Aorta (tissue), 5 donors: ENCODE data around the gene RNF146. TPM values are rescaled to one million over a fixed set of nuclear protein-coding genes. Genes with fewer than 3 reads are reported as not detected.
"Not testable (repeated sequence)": the region's sequence is repeated elsewhere in the genome, so short reads cannot be mapped to it uniquely, and the experiment has no call there.

Source experiments
- ATAC-seq: fragments of 200-7000 bp; cut with Tn5 transposase; one replicate; pipeline ENCODE4 v1.9.1; 2022; ENCODE audit warnings: moderate library complexity; ENCODE audit not compliant: low FRiP score
- DNase-seq, 2 donors: peaks; one replicate each; pipeline ENCODE4 v3.0.0-alpha.2; 2020
- H3K27ac ChIP-seq, 2 donors: one replicate each; pipeline ENCODE4 v1.5.1; 2013; ENCODE audit warnings: low read length in 2 of 2, mild to moderate bottlenecking in 2 of 2, moderate library complexity in 2 of 2, control low read depth in 1 of 2, inconsistent platforms in 1 of 2, low read depth in 1 of 2
- H3K27me3 ChIP-seq, 2 donors: one replicate each; pipeline ENCODE4 v1.6.1; 2013; ENCODE audit warnings: control low read depth in 1 of 2, low read length in 1 of 2, mild to moderate bottlenecking in 1 of 2, moderate library complexity in 1 of 2; ENCODE audit not compliant: insufficient read depth in 2 of 2, control insufficient read depth in 1 of 2
- H3K36me3 ChIP-seq, 2 donors: one replicate each; pipeline ENCODE4 v1.6.1; 2013; ENCODE audit warnings: control low read depth in 1 of 2, low read length in 1 of 2, mild to moderate bottlenecking in 1 of 2; ENCODE audit not compliant: insufficient read depth in 2 of 2, control insufficient read depth in 1 of 2
- H3K4me1 ChIP-seq, 2 donors: one replicate each; pipeline ENCODE4 v1.6.1; 2013; ENCODE audit warnings: low read length in 2 of 2, control low read depth in 1 of 2, mild to moderate bottlenecking in 1 of 2, moderate library complexity in 1 of 2; ENCODE audit not compliant: insufficient read depth in 2 of 2, control insufficient read depth in 1 of 2
- H3K4me3 ChIP-seq, 2 donors: one replicate each; pipeline ENCODE4 v1.5.1; 2013; ENCODE audit warnings: low read length in 2 of 2, control low read depth in 1 of 2, mild to moderate bottlenecking in 1 of 2
- H3K9me3 ChIP-seq: one replicate; pipeline ENCODE4 v1.6.1; 2013; ENCODE audit warnings: mild to moderate bottlenecking, low read length; ENCODE audit not compliant: control insufficient read depth
- WGBS, 2 donors: extraction: QIAGEN DNeasy Blood & Tissue Kit; methylation state at CpG; one replicate each; pipeline ENCODE4 v1.1.7; 2013; 5-methylcytosine and 5-hydroxymethylcytosine counted together
- intact Hi-C, 2 donors: fragments of 100-400 bp; cut with DNase I; formaldehyde crosslinking; loops; one replicate each; pipeline versions ENCODE4 v1.14.2 to v1.15.0; 2022
- long read RNA-seq, 2 donors: library from polyadenylated mRNA; unstranded; transcript quantifications; one replicate each; pipeline ENCODE4 v2.0.0, GENCODE V29; 2020 to 2021
- polyA plus RNA-seq, 2 donors: library from polyadenylated mRNA; stranded (reverse); fragments of 200-250 nt; gene quantifications; one replicate each; pipeline ENCODE4 v1.2.3, GENCODE V29; 2013
- total RNA-seq, 2 donors: library from RNA; stranded (reverse); fragmentation: NEBNext Ultra II Directional; extraction: Animal tissue kit (Norgen Biotek cat#: 25700); gene quantifications; one replicate each; pipeline ENCODE4 v1.2.1, GENCODE V29; 2021
- donor health status: healthy with polysubstance abuse.
- donor health status: Bipolar disorder and iron deficiency.
- donor health status: DM: no; HTN: no; CAD: no.
- donor health status: DM: no; HTN: no; CAD: no.
- donor health status: DM: yes; HTN: yes; CAD: no.

The RNF146 gene, protein sequence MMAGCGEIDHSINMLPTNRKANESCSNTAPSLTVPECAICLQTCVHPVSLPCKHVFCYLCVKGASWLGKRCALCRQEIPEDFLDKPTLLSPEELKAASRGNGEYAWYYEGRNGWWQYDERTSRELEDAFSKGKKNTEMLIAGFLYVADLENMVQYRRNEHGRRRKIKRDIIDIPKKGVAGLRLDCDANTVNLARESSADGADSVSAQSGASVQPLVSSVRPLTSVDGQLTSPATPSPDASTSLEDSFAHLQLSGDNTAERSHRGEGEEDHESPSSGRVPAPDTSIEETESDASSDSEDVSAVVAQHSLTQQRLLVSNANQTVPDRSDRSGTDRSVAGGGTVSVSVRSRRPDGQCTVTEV
- 10 to 100 TPM; 63.9 to 65.2 TPM for total RNA-seq
- polyA plus RNA-seq = 10 to 100 TPM; 60.3 to 60.7 TPM
- long read RNA-seq, donor 1, transcript RNF146-213 (3 exons, 2,070 nt) = major isoform, 8 of 49 reads
- long read RNA-seq, donor 1, transcript RNF146-206 (5 exons, 843 nt) = minor isoform, 5 of 49 reads
- long read RNA-seq, donor 1, transcript RNF146-202 (4 exons, 2,267 nt) = minor isoform, 7 of 49 reads
- long read RNA-seq, donor 1, transcript RNF146-204 (4 exons, 884 nt) = major isoform, 8 of 49 reads
- long read RNA-seq, donor 1, partial matches to known transcripts = 2 of 49 reads
- long read RNA-seq, donor 1, other reads (novel, unspliced or antisense) = 14 of 49 reads
- long read RNA-seq, donor 2, partial matches to known transcripts = 1 of 10 reads
- long read RNA-seq, donor 2, other reads (novel, unspliced or antisense) = 5 of 10 reads

DNA sequence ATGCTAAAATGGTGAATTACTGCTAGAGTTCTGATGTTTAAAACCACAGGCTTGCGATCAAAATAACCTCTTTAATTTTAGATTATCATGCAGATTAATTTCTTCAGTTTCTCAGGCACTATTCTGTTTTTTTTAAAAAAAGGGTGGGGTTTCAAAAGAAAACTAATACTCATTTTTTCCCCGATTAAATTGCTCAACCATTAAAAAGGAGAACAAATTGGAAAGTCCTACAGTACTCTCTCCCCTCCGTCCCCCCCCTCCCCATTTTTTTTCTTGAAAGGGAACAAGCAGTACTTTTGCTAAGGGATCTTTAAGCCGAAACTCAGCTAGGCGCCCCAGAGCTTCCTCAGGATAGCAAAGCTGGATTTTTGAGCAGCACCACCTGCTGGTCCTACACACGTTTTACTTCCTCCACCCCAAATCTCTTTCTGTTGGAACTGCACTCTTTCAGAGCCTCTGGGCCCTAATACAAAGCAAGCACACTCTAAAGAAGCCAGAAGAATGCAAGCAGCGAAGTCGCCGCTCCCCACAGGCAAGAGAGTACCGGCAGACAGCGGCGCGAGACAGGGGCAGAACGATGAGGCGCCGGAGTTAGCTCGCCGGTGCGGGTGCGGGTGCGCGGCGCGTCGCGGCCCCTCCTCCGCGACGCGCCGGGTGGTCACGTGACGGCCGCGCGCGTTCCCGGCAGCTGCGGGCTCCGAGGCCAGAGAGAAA lies at the start of gene RNF146:
TSS of gene RNF146 (plus strand) at position 687 of the 714 bp plus-strand sequence. CDS start 13,475 bp downstream, outside the sequence.
- WGBS, 2 donors = 0 to 1% methylated on average over 18 to 40 of the region's 40 CpGs
- H3K4me1 ChIP-seq = peaks cover 0 to 1% of the 10 kb centered on the region in 2 donors
- H3K27me3 ChIP-seq = no peaks in the 10 kb centered on the region
- DNase-seq (peak; percentile 88 to 93), ATAC-seq (peak; percentile 97)
- H3K4me3 ChIP-seq = peak within 1 kb of the TSS; percentile 83
- intact Hi-C loops = loop anchor here in 1 of 2 donors (5.0 kb wide), 1 partner anchor 36 kb away; no protein-coding TSS in a partner anchor
- no peaks in the 10 kb centered on the region for H3K9me3 ChIP-seq
- no peaks in the 10 kb centered on the region for H3K36me3 ChIP-seq
- peak within 1 kb of the TSS; percentile 94 to 99 for H3K27ac ChIP-seq

DNA sequence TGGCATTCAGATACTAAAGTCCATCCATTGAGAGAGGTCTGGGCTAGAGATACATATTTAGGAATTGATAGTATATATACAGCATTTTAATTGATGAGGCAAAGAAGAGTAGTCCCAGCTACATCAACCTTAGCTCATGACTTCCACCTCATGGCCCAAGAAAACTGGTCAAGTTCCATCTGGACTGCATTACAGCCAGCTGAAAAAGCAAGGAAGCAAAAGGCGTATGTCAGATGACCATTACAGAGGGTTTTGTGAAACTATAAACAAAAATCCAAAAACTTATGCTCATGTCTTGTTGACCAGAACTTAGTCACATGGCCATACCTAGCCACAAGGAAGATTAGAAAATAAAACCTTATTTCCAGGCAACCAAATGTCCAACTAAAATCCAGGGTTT lies 46.8 kb upstream of the RNF146 start:
- ATAC-seq = peak; percentile 48

DNA sequence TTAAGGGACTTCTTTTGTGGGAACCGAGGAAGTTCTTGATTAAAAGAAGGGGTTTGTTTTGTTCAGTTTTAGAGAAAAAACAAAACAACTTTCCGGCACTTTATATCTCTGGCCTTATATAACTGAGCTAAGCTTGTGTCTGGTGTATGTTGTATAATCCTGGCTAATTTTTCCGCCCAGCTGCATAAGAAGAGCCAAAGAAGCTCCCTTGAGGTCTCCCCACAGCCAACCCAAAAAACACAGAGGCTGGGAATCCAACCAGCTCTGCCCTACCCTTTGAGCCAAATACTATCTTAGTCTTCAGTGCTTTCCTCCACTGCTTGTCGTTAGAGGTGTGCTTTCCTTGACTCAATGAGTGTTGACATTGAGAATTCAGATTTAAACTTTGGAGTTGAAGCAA lies 45.5 kb upstream of the RNF146 start:
- no peak overlapping the region for H3K27ac ChIP-seq
- H3K9me3 ChIP-seq = no peaks in the 10 kb centered on the region
- H3K4me3 ChIP-seq = no peak overlapping the region
- H3K4me1 ChIP-seq = no peaks in the 10 kb centered on the region
- ATAC-seq = peak; percentile 65
- H3K36me3 ChIP-seq = no peaks in the 10 kb centered on the region
- no peak for DNase-seq
- intact Hi-C loops = no loop called here
- 66 to 71% methylated on average over 4 of the region's 4 CpGs for WGBS, 2 donors
- H3K27me3 ChIP-seq = no peaks in the 10 kb centered on the region

More for the DNA sequence above, 46.8 kb upstream of the RNF146 start:
- Histone ChIP-seq H3K27ac (no peak overlapping the region), H3K4me1 (no peaks in the 10 kb centered on the region), H3K9me3 (no peaks in the 10 kb centered on the region), H3K27me3 (no peaks in the 10 kb centered on the region), H3K4me3 (no peak overlapping the region), H3K36me3 (no peaks in the 10 kb centered on the region)
- intact Hi-C loops = no loop called here
- DNase-seq = no peak
- 36 to 52% methylated on average over 1 of the region's 1 CpG for WGBS, 2 donors

DNA sequence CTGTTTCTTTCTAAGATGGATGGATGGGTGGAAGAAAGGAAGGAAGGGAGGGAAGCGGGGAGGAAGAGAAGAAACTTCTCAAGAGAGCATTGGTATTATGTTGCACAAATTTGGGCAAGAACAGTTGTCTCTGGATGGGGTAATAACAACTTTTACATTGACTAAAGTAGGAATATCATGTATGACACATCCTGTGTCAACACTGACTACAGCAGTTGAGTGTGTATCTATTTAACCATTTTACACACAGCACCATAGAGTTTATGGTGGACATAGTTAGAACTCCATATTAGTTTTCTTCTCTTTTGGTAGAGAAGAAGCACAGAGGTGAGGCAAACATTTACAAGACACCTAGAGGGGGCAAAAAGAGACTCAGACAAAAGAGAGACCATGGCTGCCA lies 44.2 kb upstream of the RNF146 start:
- H3K4me1 ChIP-seq = no peaks in the 10 kb centered on the region
- H3K27ac ChIP-seq = no peak overlapping the region
- no peak overlapping the region for H3K4me3 ChIP-seq
- H3K27me3 ChIP-seq = no peaks in the 10 kb centered on the region
- ATAC-seq (no peak), DNase-seq (no peak)
- H3K36me3 ChIP-seq = no peaks in the 10 kb centered on the region
- intact Hi-C loops = no loop called here
- H3K9me3 ChIP-seq = no peaks in the 10 kb centered on the region
- WGBS, 2 donors = 29 to 87% methylated on average over 1 of the region's 1 CpG

DNA sequence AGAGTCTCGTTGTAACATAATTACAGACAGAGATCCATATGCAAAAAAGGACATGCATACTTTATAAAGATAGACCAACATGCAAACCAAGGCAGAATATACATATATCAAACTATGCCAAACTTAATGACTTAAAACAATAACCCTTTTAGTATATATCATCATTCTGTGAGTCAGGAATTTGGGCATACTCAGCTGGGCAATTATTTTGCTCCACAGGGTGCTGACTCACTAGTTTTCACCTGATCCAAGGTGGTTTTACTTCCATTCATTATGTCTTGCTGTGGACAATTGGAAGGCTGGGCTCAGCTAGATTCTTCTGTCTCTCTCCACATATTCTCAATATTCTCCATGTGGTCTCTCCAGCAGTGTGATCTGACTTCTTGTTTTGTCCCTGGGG lies 41.2 kb upstream of the RNF146 start:
- WGBS, 2 donors = 60 to 65% methylated on average over 1 of the region's 1 CpG
- H3K9me3 ChIP-seq = no peaks in the 10 kb centered on the region
- H3K36me3 ChIP-seq = no peaks in the 10 kb centered on the region
- no peak overlapping the region for H3K27ac ChIP-seq
- H3K27me3 ChIP-seq = no peaks in the 10 kb centered on the region
- intact Hi-C loops = no loop called here
- no peaks in the 10 kb centered on the region for H3K4me1 ChIP-seq
- H3K4me3 ChIP-seq = no peak overlapping the region
- ATAC-seq (no peak), DNase-seq (no peak)

DNA sequence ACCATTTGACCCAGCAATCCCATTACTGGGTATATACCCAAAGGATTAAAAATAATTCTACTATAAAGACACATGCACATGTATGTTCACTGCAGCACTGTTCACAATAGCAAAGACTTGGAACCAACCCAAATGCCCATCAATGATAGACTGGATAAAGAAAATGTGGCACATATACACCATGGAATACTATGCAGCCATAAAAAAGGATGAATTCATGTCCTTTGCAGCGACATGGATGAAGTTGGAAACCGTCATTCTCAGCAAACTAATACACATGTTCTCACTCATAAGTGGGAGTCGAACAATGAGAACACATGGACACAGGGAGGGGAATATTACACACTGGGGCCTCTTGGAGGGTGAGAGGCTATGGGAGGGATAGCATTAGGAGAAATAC lies 32.8 kb upstream of the RNF146 start:
- ATAC-seq = not testable (repeated sequence)
- WGBS, 2 donors = 73 to 78% methylated on average over 3 of the region's 3 CpGs

DNA sequence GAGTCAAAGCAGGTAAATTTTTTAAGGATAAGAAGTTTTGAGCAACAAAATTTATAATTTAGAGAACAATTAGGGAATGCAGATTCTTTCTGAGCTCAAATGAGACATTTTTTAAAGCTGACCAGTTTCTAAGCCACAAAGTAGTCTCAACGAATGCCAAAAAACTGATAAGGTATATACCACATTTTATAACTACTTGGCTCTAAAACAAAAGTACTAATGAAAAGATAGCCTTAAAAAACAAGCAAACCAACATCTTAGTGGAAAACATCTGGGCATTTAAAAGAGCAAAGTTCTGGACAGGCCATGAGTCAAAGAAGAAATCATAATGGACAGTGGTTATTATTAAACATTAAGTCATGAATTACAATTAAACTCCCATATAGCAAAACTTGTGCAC lies 23.2 kb upstream of the RNF146 start:
- Histone ChIP-seq H3K4me3 (no peak overlapping the region), H3K4me1 (no peaks in the 10 kb centered on the region), H3K36me3 (no peaks in the 10 kb centered on the region), H3K9me3 (no peaks in the 10 kb centered on the region), H3K27ac (no peak overlapping the region), H3K27me3 (no peaks in the 10 kb centered on the region)
- DNase-seq = no peak
- intact Hi-C loops = no loop called here
- no peak for ATAC-seq
- 39 to 63% methylated on average over 1 of the region's 1 CpG for whole genome bisulfite sequencing, 2 donors

More for the DNA sequence above, 32.8 kb upstream of the RNF146 start:
- H3K9me3 ChIP-seq, H3K4me3 ChIP-seq, intact Hi-C loops, H3K4me1 ChIP-seq, H3K36me3 ChIP-seq, H3K27ac ChIP-seq, DNase-seq, H3K27me3 ChIP-seq: not testable (repeated sequence)

DNA sequence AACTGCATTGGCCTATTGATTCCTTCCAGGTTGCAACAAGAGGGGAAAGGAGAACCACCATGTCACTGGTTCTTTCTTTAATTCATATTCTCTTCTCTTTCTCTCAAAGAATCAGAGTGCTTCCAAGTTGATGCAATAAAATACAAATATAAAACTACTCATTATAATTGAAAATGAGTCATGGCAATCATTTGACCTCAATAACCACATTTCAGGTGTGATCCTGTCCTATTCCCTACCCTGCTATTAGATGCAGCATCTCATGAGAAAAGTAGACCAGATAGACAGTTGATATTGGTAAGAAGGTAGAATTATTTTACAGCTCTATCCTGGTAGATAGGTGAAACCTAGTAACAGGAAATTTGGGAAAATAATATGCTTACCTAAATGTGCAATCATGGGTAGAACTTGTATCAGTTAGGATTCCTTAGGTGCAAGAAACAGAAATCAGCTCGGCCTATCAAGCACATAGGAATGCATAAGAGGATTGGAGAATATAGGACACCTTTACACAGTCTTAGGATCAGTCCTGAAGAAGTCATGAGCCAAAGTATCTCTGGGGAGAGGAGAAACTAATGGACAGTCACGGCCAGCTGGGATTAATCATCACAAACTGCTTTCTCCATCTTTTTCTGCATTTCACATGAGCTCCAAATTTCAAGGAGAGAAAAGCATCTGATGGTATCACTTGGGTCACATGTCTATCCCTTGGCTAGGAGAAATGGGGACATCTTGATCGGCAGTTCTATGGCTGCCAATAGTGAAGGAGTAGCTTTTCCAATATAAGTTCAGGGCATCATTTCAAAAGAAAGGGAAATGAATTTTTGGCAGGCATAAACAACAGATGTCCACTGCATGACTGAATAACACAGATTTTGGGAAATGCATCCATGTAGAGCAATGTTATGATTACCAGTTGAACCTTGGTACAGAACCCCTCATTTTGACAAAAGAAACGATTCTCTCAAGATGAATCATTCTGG lies 19.3 kb upstream of the RNF146 start:
- DNase-seq (no peak), ATAC-seq (no peak)
- H3K4me1 ChIP-seq = no peaks in the 10 kb centered on the region
- no peaks in the 10 kb centered on the region for H3K36me3 ChIP-seq
- intact Hi-C loops = no loop called here
- no peak overlapping the region for H3K4me3 ChIP-seq
- no peak overlapping the region for H3K27ac ChIP-seq
- WGBS, 2 donors = 82% methylated on average over 4 of the region's 4 CpGs
- no peaks in the 10 kb centered on the region for H3K27me3 ChIP-seq
- H3K9me3 ChIP-seq = no peaks in the 10 kb centered on the region
